HUES48 (cell line): ENCODE results near the gene CEP250.

Experiments
- H3K27ac ChIP-seq: one replicate; pipeline ENCODE4 v1.7.0; 2013; ENCODE audit warnings: low read depth, low read length, inconsistent platforms
- H3K27me3 ChIP-seq: 2 replicates; pipeline ENCODE4 v1.6.1; 2013; ENCODE audit warnings: mild to moderate bottlenecking, low read length; ENCODE audit not compliant: control insufficient read depth, insufficient read depth
- H3K36me3 ChIP-seq: 2 replicates; pipeline ENCODE4 v1.6.1; 2013; ENCODE audit warnings: low read length; ENCODE audit not compliant: control insufficient read depth, insufficient read depth
- H3K4me1 ChIP-seq: 2 replicates; pipeline ENCODE4 v1.6.1; 2013; ENCODE audit warnings: mild to moderate bottlenecking, low read length; ENCODE audit not compliant: control insufficient read depth, insufficient read depth
- H3K4me3 ChIP-seq: 2 replicates; pipeline ENCODE4 v1.5.1; 2013; ENCODE audit warnings: mild to moderate bottlenecking, low read depth, low read length
- H3K9ac ChIP-seq: 2 replicates; pipeline ENCODE4 v1.6.1; 2013; ENCODE audit warnings: mild to moderate bottlenecking, low read depth, low read length, moderate library complexity
- H3K9me3 ChIP-seq: 2 replicates; pipeline ENCODE4 v1.6.1; 2013; ENCODE audit warnings: low read length; ENCODE audit not compliant: control insufficient read depth, insufficient read depth

Gene CEP250, protein sequence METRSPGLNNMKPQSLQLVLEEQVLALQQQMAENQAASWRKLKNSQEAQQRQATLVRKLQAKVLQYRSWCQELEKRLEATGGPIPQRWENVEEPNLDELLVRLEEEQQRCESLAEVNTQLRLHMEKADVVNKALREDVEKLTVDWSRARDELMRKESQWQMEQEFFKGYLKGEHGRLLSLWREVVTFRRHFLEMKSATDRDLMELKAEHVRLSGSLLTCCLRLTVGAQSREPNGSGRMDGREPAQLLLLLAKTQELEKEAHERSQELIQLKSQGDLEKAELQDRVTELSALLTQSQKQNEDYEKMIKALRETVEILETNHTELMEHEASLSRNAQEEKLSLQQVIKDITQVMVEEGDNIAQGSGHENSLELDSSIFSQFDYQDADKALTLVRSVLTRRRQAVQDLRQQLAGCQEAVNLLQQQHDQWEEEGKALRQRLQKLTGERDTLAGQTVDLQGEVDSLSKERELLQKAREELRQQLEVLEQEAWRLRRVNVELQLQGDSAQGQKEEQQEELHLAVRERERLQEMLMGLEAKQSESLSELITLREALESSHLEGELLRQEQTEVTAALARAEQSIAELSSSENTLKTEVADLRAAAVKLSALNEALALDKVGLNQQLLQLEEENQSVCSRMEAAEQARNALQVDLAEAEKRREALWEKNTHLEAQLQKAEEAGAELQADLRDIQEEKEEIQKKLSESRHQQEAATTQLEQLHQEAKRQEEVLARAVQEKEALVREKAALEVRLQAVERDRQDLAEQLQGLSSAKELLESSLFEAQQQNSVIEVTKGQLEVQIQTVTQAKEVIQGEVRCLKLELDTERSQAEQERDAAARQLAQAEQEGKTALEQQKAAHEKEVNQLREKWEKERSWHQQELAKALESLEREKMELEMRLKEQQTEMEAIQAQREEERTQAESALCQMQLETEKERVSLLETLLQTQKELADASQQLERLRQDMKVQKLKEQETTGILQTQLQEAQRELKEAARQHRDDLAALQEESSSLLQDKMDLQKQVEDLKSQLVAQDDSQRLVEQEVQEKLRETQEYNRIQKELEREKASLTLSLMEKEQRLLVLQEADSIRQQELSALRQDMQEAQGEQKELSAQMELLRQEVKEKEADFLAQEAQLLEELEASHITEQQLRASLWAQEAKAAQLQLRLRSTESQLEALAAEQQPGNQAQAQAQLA (N-terminal part only)

DNA sequence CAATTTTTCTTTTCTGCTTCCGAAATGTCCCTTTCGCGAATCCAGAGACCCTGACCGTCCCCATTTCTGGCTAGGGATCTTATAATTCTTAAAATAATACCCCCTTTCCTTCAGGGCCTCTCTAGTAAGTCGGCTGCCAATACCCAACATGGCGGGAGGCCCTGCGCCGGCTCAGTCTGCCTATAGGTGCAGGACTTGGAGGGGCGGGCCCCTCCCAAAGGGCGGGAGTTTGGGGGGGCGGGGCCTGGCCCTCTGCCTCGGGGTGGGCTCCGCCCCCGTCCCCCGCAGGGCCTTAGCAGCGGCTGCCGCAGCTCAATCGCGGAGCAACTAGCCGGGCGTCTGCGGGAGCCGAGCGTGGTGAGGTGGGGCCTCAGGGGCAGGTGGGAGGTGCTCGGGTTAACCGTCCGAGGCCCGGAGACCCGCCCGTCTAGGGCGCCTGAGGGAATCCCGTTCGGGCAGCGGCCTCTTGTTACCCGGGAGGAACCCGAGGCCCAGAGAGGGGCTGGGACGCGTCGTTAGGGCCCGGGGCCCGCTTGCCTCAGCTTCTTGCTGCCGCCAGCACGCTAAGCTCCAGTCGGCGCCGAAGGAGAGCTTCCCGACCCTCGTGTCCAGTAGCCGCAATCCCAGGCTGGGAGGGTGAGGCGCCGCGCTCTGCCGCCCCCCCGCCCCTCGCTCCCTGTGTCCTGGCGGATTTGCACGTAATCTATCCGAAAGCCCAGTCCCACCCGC, at the start of gene CEP250:
CEP250 (plus strand) TSS at position 718 of the 729 bp plus-strand sequence. CDS start 6,770 bp downstream, outside the sequence.
- peak within 1 kb of the TSS; percentile 87 for H3K4me3 ChIP-seq
- H3K27me3 ChIP-seq = no peaks in the 10 kb centered on the region
- H3K9me3 ChIP-seq = no peaks in the 10 kb centered on the region

DNA sequence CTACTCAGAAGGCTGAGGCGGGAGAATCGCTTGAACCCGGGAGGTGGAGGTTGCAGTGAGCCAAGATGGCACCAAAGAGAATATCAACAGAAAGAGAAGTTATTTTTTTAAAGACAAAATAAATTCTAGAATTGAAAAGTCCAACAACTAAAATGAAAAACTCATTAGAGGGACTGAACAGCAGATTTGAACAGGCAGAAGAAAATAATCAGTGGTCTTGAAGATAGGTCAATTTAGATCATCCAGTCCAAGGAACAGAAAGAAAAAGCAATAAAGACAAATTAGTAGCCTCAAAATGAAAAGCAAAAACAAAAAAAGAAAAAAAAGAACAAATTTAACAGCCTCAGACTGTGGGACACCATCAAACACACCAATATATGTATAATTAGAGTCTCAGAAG, 49.6 kb upstream of the CEP250 start:
- no peaks in the 10 kb centered on the region for H3K9me3 ChIP-seq
- 0 out of 2 replicates have a peak, but pooled peaks cover 1% of the 10 kb centered on the region for H3K4me1 ChIP-seq
- H3K36me3 ChIP-seq = peaks cover 42% of the 10 kb centered on the region
- H3K27me3 ChIP-seq = no peaks in the 10 kb centered on the region
- H3K4me3 ChIP-seq = no peak overlapping the region
- H3K9ac ChIP-seq = no peak overlapping the region
- H3K27ac ChIP-seq = no peak overlapping the region

More for the DNA sequence above, at the start of gene CEP250:
- H3K9ac ChIP-seq = peak within 1 kb of the TSS; percentile 99
- H3K4me1 ChIP-seq = peaks cover 9% of the 10 kb centered on the region; the same call in 1 of the 2 replicates
- H3K36me3 ChIP-seq = peaks cover 3% of the 10 kb centered on the region; the same call in 1 of the 2 replicates
- peak within 1 kb of the TSS; percentile 99 for H3K27ac ChIP-seq

DNA sequence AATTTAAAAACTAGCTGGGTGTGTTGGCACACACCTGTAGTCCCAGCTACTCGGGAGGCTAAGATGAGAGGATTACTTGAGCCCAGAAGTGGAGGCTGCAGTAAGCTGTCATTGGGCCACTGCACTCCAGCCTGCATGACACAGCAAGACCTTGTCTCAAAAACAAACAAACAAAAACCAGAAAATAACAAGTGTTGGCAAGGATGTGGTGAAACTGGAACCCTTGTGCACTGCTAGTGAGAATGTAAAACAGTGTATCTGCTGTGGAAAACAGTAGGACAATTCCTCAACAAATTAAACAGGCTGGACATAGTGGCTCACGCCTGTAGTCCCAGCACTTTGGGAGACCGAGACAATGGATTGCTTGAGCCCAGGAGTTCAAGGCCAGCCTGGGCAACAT, 47.1 kb upstream of the CEP250 start:
- 0 out of 2 replicates have a peak, but pooled peaks cover 3% of the 10 kb centered on the region for H3K4me1 ChIP-seq
- no peaks in the 10 kb centered on the region for H3K9me3 ChIP-seq
- no peak overlapping the region for H3K27ac ChIP-seq
- H3K27me3 ChIP-seq = no peaks in the 10 kb centered on the region
- H3K36me3 ChIP-seq = peaks cover 42% of the 10 kb centered on the region
- H3K9ac ChIP-seq = no peak overlapping the region
- H3K4me3 ChIP-seq = no peak overlapping the region

DNA sequence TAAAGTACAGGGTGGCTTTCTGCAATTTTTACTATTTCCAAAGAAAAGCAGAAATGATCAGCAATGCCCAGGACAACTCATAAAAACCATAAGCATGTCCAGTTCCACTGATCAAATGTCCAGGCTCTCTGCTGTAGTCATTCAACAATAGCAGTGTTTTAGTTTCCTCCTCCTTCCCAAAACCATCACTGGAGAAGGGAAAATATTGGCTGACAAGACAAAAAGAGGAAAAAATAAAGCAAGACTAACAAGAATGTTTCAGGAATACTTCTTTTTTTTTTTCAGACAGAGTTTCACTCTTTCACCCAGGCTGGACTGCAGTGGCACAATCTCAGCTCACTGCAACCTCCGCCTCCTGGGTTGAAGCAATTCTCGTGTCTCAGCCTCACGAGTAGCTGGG, 45.9 kb upstream of the CEP250 start:
- H3K27ac ChIP-seq = no peak overlapping the region
- H3K9me3 ChIP-seq = no peaks in the 10 kb centered on the region
- H3K4me1 ChIP-seq = 0 out of 2 replicates have a peak, but pooled peaks cover 3% of the 10 kb centered on the region
- H3K4me3 ChIP-seq = no peak overlapping the region
- peaks cover 41% of the 10 kb centered on the region for H3K36me3 ChIP-seq
- H3K9ac ChIP-seq = no peak overlapping the region
- H3K27me3 ChIP-seq = no peaks in the 10 kb centered on the region

DNA sequence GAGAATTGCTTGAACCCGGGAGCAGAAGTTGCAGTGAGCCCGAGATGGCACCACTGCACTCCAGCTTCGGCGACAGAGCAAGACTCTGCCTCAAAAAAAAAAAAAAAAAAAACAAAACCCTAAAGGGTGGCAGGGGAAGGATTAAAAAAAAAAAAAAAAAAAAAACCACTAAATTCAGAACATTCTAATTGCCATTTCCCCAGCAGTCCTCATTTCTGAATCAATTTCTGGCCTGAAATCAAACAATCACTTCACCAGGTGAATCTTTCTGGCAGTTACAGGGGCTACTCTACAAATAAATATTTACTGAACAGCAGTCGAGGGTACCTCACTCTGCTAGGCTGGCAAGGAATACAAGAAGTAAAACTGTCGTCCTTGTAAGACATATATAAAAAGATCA, 44.8 kb upstream of the CEP250 start:
- Histone ChIP-seq H3K27me3 (no peaks in the 10 kb centered on the region), H3K9me3 (no peaks in the 10 kb centered on the region), H3K4me3 (peak overlapping the region; percentile 98), H3K9ac (no peak overlapping the region), H3K36me3 (peaks cover 37% of the 10 kb centered on the region), H3K27ac (no peak overlapping the region), H3K4me1 (0 out of 2 replicates have a peak, but pooled peaks cover 3% of the 10 kb centered on the region)

DNA sequence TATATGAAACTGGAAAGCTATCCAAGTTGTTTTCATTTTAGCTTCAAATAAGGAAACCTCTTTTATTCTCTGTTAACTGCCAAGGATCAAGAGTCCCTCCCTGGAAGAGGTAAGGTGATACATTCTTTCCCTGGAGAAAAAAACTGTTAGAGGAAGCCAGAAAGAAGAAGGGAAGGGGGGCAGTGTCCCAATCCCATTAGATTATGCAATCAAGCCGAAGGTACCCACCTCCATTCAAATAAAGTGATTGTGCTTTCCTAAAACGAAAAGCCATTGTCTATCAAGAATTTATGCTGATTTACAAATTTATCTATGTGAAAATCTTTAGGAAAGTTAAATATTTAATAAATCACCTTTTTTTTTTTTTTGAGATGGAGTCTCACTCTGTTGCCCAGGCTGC, 34.1 kb upstream of the CEP250 start:
- H3K4me1 ChIP-seq = no peaks in the 10 kb centered on the region
- no peaks in the 10 kb centered on the region for H3K27me3 ChIP-seq
- H3K4me3 ChIP-seq = no peak overlapping the region
- no peaks in the 10 kb centered on the region for H3K9me3 ChIP-seq
- H3K27ac ChIP-seq = no peak overlapping the region
- no peak overlapping the region for H3K9ac ChIP-seq
- no peaks in the 10 kb centered on the region for H3K36me3 ChIP-seq

DNA sequence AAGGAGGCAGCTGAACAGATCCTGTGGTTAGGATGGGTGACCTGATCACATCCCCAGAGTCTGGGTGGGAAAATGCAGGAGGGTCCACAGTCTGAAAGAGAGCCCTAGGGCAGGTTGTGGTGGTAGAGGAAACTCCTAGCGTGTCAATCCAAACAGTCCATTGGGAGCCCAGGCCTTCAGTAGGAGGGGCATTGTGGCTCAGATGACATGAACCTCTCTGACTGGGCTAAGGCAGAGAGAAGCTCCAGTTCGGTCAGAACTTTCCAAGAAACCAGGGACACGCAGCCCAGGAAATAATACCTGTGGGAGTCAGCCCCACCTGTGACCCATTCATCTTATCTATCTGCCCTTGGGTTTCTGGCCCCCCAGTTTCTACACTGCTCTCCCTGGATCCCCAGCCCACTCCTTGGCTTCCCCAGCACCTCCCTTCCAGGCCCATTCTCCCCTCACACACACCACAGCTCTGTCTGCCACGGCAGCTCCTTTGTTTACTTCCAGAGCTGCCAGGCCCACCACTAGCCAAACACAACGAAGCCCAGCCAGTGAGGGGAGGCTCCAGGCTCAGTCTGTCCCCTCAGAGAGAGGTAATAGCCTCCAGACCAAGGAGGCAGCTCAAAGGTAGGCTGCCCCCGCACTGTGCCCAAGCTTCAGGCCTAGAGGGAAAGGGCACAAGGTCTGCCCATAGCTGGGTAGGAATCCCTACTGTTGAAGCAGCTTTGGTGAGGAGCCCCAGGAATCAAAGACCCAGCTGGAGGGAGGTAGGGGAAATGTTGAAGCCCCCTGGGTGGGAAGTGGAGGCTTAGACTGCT, 23.6 kb upstream of the CEP250 start:
- Histone ChIP-seq H3K27me3 (no peaks in the 10 kb centered on the region), H3K4me1 (peaks cover 5% of the 10 kb centered on the region), H3K9me3 (no peaks in the 10 kb centered on the region), H3K9ac (no peak overlapping the region), H3K4me3 (no peak overlapping the region), H3K36me3 (no peaks in the 10 kb centered on the region), H3K27ac (no peak overlapping the region)

DNA sequence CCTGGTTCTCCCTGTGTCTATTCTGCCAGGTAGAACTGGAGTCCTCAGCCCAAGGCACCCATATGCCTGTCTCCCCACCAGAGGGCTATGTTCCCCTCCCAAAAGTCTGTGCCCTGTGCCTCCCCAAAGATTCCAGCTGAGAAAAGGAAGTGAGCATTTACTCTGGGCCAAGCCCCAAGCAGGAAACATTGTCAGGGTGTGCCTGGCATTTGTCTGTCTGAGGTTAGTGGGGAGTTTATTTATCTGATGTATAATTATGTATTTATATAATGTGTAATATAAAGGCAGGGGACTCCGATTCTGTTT, 23.0 kb upstream of the CEP250 start:
- H3K9ac ChIP-seq = no peak overlapping the region
- H3K27ac ChIP-seq = no peak overlapping the region
- no peaks in the 10 kb centered on the region for H3K36me3 ChIP-seq
- H3K27me3 ChIP-seq = no peaks in the 10 kb centered on the region
- H3K4me1 ChIP-seq = peaks cover 5% of the 10 kb centered on the region
- H3K4me3 ChIP-seq = no peak overlapping the region
- H3K9me3 ChIP-seq = no peaks in the 10 kb centered on the region

DNA sequence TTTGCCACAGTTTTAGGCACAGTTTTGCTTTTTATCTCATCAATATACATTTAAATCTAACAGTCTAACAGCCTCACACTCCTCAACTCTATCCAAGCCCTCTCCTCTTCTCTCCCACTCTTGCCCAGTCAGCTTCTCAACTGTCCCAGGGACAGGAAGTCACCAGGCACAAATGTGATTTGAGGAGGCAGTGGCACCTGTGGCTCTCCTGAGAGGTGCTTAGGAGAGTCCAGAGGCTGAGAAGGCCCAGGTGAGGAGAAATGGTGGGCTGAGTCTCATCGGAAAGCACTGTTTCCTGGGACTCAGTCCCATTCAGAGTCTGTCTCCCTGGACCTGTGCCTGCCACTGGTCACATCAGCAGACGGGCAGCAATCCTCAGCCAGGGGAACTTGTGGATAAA, 22.1 kb upstream of the CEP250 start:
- peaks cover 5% of the 10 kb centered on the region for H3K4me1 ChIP-seq
- no peaks in the 10 kb centered on the region for H3K27me3 ChIP-seq
- no peak overlapping the region for H3K9ac ChIP-seq
- no peak overlapping the region for H3K27ac ChIP-seq
- H3K4me3 ChIP-seq = no peak overlapping the region
- H3K9me3 ChIP-seq = no peaks in the 10 kb centered on the region
- no peaks in the 10 kb centered on the region for H3K36me3 ChIP-seq
